GM18520 (cell line): ENCODE measurements around the gene GSTCD.
"Not testable (repeated sequence)": the region's sequence is repeated elsewhere in the genome, so short reads cannot be mapped to it uniquely, and the experiment has no call there.

Experiments used
- ATAC-seq: cut with Tn5 transposase; IDR thresholded peaks from one replicate; pipeline ENCODE4 v1.9.1; 2021; ENCODE audit not compliant: unreplicated experiment

GSTCD gene

GRCh38 chr4:105805501-105806120, 97.0 kb downstream of the GSTCD start:
- no peak for ATAC-seq

- no peak for ATAC-seq
Measured at GRCh38 chr4:105807496-105807895, 98.9 kb downstream of the GSTCD start.

GRCh38 chr4:105808030-105808749, 99.6 kb downstream of the GSTCD start:
- no peak for ATAC-seq

GRCh38 chr4:105808750-105809041, 100.1 kb downstream of the GSTCD start:
- ATAC-seq, result no peak

- ATAC-seq, result no peak
Measured at GRCh38 chr4:105815701-105816100, 107.1 kb downstream of the GSTCD start.

- no peak for ATAC-seq
Measured at GRCh38 chr4:105822061-105822460, 113.5 kb downstream of the GSTCD start.

- ATAC-seq, result no peak
Measured at GRCh38 chr4:105828074-105828473, 119.5 kb downstream of the GSTCD start.

GRCh38 chr4:105831189-105831588, 122.6 kb downstream of the GSTCD start:
- no peak for ATAC-seq

GRCh38 chr4:105835177-105835576, 126.6 kb downstream of the GSTCD start:
- no peak for ATAC-seq

GRCh38 chr4:105836537-105836936, 128.0 kb downstream of the GSTCD start:
- no peak for ATAC-seq

- ATAC-seq, result no peak
Measured at GRCh38 chr4:105837037-105837436, 128.5 kb downstream of the GSTCD start.

GRCh38 chr4:105838082-105838481, 129.5 kb downstream of the GSTCD start:
- no peak for ATAC-seq

GRCh38 chr4:105840426-105841174, 132.0 kb downstream of the GSTCD start:
- no peak for ATAC-seq

- no peak for ATAC-seq
Measured at GRCh38 chr4:105843941-105844340, 135.4 kb downstream of the GSTCD start.

GRCh38 chr4:105845559-105845958, 137.0 kb downstream of the GSTCD start:
- no peak for ATAC-seq

GRCh38 chr4:105848359-105848758, 139.8 kb downstream of the GSTCD start:
- ATAC-seq, result not testable (repeated sequence)

- no peak for ATAC-seq
Measured at GRCh38 chr4:105851196-105851595, 142.6 kb downstream of the GSTCD start.

- not testable (repeated sequence) for ATAC-seq
Measured at GRCh38 chr4:105852230-105852629, 143.6 kb downstream of the GSTCD start.

GRCh38 chr4:105858466-105859040, 150.0 kb downstream of the GSTCD start:
- ATAC-seq, result peak; percentile 51

GRCh38 chr4:105859233-105859632, 150.6 kb downstream of the GSTCD start:
- ATAC-seq, result peak; percentile 86

- no peak for ATAC-seq
Measured at GRCh38 chr4:105870963-105871362, 162.4 kb downstream of the GSTCD start.

- no peak for ATAC-seq
Measured at GRCh38 chr4:105871997-105872396, 163.4 kb downstream of the GSTCD start.
